Stimulated activated CD4-positive, alpha-beta T cell treated with anti-CD3 and anti-CD28 coated beads, Interleukin-15, amount 100 ng/mL, for 48 hours (primary cell): ENCODE results near the gene TLR9.

Experiments used
- DNase-seq, 2 donors: peaks; one replicate each; pipeline ENCODE4 v3.0.0-alpha.2; 2020; ENCODE audit warnings: low read depth in 2 of 2

Gene TLR9

DNA sequence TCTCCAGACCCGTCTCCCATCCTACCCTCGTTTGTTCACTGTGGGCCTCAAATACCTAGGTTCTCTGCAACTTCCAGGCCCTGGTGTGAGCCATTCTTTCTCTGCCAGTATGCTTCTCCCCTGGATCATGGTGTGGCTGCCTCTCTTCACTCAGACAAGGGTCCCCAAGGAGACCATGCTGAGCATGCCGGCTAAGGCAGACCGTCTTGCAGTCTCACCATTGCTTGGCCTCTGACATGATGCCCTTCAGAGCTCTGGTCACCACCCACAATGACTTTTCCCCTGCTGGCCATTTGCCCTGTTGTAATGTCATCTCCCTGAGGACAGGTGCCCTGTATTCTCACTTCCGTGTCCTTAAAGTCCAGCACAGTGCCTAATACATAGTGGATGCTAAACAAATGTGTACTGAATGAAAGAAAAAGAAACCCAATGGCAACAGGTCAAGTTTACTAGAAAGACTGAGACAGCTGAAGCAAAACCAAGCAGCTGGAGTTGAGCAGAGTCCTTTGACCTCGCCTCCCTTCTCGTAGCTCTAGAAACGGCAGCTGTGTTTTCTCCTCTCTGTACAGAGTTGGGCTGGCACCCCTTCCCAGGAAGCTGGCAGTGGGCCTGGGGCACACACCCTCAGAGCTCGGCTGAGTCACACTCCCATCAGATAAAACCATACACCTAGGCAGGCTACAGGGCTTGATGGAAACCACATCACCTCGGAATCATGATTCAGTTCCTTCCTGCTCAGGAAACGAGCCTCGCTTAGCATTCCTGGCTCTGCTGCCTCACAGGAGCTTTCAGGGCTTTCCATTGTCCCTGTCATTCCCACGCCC, 8.6 kb downstream of the TLR9 start:
- no peak for DNase-seq

DNA sequence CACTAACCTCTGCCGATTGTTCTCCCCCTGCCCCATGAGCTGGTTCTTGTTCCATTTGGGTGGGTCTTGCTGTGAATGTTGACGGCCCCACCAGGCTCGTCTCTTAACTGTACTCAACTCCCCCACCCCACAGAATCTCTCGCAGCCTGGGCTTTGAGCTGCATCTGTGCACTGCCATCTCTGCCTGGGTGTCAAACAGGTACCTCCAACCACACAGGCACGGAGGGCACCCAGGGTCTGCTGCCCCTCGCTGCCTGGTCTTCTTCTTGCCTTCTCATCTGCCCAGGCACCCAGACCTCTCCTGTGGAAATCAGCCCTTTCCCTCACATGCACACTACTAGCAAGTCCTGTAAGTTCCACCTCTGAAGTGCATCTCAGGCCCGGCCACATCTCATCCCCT, 10.1 kb downstream of the TLR9 start:
- no peak for DNase-seq

DNA sequence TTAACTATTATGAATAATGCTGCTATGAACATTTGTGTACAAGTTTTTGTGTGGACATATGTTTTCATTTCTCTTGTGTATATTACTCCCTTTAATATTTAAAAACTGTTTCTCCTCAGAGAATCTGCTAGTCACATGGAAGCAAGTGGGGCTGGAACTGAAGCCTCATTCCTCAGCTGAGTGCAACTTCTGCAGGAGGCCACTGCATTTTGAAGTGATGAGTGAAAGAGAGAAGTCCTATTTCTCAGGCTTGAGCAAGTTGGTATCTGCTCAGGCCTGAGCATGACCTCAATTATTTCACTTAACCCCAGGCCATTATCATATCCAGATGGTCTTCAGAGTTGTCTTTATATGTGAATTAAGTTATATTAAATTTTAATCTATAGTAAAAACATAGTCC, 11.5 kb downstream of the TLR9 start:
- no peak for DNase-seq

DNA sequence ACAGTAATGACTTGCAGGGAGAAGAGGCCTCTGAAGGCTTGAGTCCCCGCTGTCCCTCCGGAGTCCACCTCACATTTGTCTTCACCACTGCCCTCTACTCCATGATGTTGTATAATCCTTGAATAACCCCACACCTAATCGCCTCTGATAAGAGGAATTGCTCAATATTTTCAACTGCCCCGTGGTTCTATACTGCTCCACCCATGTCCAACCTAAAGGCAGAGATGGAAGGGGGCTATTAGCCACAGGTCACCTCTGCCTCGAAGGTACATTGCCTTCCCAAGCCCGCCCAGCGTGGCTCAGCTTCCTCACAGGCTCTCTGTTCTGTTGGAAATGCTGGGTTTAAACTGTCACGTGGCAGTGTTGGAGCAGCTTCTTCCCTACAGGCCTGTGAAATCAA, 12.4 kb downstream of the TLR9 start:
- no peak for DNase-seq

DNA sequence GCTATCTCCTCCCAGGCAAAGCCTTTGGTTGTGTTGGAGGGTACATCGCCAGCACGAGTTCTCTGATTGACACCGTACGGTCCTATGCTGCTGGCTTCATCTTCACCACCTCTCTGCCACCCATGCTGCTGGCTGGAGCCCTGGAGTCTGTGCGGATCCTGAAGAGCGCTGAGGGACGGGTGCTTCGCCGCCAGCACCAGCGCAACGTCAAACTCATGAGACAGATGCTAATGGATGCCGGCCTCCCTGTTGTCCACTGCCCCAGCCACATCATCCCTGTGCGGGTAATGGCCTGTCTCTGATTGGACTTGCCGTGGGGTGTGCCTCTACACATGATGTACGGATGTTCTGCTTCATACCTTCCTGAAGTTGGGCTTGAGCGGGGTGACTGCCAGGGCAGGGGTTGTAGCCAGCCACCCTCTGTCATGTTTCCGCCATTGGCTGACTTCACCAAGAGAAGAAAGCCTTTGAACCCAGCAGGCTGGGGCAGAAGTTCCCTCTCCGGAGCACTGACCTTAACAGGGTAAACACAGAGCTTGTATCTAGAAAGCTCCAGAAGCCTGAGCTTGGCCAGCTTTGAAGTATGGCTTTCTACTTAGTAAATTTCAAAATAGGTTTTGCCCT, 14.1 kb downstream of the TLR9 start:
- DNase-seq, result no peak

DNA sequence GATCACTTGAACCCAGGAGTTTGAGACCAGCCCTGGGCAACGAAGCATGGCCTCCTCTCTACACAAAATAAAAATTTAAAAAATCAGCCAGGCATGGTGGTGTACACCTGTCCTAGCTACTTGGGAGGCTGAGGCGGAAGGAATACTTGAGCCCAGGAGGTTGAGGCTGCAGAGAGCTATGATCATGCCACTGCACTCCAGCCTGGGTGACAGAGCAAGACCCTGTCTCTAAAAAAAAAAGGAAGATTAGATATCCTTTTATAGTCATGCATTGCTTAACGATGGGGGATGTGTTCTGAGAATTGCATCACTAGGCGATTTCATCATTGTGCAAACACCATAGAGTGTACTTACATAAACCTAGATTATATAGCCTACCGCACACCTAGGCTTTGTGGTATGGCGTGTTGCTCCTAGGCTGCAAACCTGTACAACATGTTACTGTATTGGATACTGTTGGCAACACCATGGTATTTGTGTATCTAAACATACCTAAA, 14.8 kb downstream of the TLR9 start:
- no peak for DNase-seq

DNA sequence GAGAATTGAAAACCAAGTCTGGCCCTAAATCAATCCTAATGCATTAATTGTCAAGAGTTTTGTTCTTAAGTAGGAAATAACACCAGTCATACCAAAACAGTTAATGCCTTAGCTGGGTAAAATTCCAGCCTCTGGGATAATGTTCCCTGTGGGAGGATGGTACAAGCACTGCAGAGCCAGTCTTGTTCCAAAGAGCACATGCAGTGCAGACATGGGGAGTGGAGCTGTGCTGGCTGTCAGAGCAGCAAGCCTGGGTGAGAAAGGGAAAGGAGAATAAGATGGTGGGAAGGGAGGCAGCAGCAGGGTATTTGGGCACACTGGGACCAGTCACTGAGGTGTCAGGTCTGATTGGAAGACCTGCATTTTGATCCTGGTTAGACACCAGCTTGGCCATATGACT, 15.4 kb downstream of the TLR9 start:
- no peak for DNase-seq

DNA sequence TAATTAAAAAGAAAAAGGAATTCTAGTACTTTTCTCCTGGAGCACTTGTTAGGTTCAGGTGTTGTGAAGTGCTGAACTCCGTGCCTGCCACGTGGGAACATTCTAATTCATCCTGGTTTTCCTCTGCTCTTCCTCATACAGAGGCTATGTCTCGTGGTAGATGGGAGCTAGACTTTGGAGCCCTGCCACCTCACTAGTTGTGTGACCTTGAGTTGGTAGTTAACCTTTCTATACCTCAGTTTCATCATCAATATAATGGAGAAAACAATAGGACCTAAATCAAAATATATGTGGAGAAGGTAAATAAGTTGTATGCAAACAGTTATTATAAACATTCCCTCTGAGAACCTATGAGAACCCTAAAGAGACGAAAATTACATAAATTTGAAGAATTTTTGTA, 16.9 kb downstream of the TLR9 start:
- no peak for DNase-seq

DNA sequence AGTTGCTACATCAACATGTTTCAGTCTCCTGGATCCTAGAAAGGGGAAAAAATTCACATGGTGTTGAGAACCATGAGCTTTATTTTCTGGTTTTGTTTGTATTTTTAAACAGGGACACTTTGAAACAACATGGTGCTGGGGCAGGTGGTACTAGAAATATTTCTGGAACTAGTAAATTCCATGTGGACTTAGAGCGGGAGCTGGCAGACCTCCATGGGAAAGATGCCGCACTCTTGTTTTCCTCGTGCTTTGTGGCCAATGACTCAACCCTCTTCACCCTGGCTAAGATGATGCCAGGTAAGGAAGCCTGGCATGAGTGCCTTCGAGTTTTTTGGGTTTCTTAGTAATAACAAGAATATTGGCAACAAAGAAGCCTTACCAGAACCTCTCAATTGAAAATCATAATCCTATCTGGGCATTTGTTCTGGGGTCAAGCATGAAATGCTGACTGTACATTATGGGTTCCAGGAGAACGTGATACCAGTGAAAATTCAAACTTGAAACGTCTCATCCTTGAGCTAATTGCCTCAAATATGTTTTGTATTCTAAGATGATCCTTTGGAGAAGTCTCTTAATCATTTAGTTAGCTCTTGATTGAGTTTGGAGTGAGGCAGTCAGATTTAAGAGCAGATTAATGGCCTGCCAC, 19.6 kb downstream of the TLR9 start:
- DNase-seq, result no peak

DNA sequence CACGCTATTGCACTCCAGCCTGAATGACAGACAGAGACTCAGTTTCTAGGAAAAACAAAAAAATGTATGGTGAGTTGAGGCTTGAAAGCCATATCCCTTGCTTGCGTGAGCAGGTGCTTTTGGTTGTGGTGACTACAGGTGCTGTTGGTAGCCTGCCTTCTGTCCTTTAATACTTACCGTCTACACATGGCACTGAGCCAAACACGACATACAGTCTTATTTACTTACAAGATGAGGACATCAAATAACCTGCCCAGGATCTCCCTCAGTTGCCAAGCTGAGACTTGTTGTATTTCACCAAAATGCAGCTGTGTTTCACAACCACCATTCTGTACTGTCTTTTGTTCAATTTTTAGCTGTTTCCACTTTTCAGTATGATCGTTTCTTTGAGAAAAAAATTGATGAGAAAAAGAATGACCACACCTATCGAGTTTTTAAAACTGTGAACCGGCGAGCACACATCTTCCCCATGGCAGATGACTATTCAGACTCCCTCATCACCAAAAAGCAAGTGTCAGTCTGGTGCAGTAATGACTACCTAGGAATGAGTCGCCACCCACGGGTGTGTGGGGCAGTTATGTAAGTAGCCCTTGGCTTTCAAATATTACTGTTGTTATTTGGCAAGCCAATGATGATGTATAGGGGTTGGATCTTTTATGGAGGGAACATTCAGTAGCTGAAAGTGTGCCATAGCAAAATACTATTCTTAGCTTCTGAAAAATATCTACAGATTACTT, 20.9 kb downstream of the TLR9 start:
- DNase-seq, result no peak

DNA sequence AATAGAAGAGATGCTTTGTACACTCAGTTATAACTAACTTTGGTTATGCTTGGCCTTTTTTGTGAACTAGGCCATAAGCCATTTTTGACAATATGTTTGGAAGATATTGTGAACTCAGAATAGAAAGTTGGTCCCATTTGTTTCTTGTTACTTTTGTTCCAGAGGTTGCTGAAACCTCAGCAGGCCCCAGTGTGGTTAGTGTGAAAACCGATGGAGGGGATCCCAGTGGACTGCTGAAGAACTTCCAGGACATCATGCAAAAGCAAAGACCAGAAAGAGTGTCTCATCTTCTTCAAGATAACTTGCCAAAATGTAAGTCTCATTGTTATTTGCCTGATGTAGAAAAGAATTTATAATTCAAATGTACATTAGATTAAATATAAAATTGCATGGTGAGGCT, 21.7 kb downstream of the TLR9 start:
- DNase-seq, result no peak

DNA sequence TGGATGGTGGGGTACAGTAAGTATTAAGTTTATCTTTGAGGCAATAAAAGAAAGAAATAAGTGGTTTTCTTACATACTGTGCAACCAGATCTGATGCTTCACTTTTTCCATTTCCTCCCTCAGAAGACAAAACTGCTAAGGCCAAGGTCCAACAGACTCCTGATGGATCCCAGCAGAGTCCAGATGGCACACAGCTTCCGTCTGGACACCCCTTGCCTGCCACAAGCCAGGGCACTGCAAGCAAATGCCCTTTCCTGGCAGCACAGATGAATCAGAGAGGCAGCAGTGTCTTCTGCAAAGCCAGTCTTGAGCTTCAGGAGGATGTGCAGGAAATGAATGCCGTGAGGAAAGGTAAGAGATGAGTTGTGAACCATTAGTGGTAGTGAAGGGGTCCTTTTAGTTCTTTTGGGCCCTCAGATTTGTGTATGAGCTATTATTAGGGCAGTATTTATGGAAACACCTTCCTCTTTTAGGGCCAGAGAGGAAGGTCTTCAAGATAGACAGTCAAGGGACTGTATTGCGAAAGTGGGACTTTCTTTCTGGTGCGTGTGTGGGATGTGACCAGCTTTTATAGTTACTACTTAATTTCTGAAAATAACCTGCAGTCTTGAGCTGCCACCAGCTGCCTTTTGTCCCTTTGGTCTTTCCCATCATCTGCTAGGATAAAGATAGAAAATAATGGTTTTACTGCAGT, 22.9 kb downstream of the TLR9 start:
- DNase-seq, result no peak

DNA sequence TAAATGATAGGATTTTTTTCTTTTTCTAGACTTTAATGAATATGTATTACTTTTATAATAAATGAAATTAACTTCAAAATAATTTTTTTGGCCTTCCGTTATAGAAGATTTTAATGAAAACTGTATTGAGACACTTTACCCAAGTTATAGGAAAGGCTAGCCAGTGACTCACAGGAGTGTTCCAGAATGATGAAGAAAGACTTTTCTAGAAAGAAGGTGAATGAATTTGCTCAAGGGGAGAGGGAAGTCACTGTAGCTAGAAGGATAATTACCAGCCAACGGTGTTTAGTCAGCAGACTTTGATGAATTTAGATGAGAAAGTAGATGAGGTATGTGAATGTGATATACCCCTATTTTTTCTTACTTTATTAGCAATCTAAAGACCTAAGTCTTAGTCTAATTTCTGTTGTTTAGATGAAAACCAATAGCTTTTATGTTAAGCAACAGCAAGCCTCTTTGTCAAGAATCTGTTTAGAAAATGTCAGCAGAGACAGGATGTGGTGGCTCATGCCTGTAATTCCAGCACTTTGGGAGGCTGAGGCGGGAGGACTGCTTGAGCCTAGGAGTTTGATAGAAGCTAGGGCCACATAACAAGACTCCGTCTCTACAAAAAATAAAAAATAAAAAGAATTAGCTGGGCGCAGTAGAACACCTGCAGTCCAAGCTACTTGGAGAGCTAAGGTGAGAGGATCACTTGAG, 24.3 kb downstream of the TLR9 start:
- no peak for DNase-seq

DNA sequence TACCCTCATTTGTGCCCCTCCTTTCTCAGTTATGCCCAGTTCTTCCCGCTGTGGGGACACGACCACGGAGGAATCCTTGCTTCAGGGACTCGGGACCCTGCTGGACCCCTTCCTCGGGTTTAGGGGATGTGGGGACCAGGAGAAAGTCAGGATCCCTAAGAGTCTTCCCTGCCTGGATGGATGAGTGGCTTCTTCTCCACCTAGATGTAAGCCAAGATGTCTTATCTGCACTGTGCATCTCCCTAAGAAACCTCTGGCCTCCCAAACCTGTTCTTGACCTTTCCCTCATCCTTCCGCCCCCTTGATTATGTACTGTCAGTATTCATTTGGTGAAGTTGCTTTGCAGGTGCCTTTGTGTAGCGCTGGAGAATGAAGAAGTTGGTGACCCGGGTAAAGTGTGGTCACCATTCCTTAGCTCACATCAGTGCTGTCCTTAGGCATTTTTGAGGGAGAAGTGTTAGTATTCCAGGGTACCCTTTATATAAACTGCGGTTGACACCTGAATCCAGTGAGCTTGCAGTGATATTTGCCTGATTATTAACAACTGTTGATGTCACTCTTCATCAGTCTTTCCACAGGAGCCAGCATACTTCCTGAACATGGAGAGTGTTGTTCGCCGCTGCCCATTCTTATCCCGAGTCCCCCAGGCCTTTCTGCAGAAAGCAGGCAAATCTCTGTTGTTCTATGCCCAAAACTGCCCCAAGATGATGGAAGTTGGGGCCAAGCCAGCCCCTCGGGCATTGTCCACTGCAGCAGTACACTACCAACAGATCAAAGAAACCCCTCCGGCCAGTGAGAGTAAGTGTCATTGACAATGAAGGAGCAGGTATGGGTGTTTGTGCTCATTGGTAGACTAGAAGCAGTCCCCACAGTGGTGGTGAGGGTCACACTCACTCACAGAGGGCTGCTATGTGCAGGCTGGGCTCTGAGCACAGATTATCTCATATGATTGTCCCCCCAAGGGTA, 26.5 kb downstream of the TLR9 start:
- DNase-seq, result no peak

DNA sequence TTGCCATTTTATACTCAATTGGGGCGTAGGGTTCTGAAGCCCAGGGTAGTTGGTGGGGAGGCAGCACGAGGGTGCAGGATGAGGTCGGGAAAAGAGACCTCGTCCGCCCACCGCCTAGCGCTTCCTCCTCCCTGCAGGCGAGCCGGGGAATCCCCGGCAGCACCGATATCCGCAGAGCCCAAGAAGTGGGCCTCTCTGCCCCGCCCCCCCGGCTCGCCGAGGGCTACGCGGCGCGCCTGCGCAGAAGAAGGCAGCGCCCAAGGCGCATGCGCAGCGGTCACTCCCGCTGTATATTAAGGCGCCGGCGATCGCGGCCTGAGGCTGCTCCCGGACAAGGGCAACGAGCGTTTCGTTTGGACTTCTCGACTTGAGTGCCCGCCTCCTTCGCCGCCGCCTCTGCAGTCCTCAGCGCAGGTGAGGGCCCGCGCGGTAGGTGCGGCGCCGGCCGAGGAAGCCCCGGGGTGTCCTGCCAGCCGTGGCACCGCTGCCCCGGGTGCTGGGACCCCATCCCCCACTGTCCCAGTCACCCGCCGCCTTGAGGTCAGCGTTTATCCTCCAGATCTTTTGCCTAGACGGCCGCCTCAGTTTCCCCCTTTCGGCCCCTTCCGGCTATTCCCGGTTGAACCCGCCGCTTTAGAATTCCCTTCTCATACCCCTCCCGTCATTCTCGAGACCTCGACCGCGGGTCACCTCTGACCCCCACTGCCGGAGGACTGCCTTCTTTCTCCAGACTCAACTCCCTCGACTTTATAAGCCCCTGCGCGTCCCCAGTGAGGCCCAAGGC, 27.4 kb downstream of the TLR9 start, which contains the start of gene ALAS1:
ALAS1 (plus strand) TSS at position 319 of the 784 bp plus-strand sequence. CDS start 1,082 bp downstream, outside the sequence.
- DNase-seq, result peak; percentile 85 to 91

DNA sequence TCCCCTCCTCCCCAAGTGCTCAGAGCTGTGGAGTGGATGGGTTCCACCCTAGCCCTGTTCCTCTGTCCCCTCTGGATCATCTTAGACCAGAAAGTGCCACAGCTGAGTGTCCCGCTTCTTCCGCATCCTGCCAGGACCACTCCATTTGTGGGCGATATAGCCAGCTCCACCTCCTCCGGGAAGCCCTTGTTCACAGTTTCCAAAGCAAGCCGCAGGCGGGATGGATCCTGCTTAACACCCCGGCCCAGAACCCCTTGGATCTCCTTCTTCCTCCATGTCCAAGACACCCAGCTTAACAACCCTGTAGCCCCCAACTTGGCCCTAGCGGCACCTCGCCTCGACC, 28.0 kb downstream of the TLR9 start:
- no peak for DNase-seq

DNA sequence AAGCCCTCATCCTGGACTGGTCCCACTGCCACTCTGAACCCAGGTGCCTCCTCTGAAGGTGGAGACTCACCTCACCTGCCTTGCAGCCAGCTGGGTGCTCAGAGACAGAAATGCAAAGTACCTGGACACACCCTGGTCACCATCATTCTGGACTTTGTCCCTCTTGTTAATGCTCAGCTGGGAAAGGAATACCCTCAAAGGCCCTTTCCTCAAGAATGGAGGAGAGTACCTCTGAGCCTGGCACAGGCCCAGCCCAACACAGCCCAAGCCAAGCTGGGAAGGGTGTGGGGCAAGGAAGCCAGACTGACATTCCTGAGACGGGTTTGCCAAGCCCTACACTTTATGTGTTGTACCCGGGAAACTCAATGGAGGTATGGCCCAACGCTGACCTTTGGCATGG, 28.5 kb downstream of the TLR9 start:
- DNase-seq, result no peak

DNA sequence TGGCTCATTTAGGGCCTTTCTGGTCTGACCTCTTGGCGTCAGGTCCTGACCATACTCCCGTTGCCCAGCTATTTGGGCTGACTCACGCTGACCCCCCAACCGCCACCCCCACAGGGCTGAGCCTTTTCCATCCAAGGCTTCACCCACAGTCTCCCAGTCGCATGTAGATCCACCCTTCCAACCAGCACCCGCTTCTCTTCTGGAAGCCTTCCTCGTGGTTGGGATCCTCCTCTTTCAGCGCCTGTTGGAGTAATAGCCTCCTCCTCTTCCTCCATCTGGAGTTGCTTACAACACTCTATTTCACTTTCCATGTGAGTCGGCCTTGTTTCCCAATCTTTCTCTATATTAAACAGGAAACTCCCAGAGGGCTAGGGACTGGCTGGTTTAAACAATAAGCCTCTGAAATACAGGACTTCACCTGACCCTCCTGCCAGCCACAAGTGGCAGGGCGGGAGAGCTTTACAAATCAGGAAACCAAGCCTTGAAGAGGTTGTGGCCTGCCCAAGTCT, 29.6 kb downstream of the TLR9 start:
- DNase-seq, result no peak

DNA sequence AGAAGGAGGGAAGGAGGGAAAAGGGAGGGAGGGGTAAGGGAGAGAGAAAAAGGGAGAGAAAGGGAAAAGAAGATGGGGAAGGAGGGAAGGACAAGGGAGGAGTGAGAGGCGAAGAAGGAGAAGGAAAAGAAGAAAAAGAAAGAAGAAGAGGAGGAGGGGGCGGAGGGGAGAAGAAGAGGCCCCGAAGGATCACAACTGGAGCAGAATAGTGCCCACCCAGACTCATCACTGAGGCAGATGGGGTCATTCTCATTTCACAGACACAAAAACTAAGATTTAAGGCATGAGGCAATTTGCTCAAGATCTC, 30.2 kb downstream of the TLR9 start:
- DNase-seq, result no peak
